ENCODE results near the gene TLE6. TPM values are rescaled to one million over a fixed set of nuclear protein-coding genes. Genes with fewer than 3 reads are reported as not detected.

The TLE6 gene
- total and polyA plus RNA-seq, 10 of the 15 experiments (the other 5 are each of a cell fraction or from before 2014, with no cell fraction given): 2.7 to 13.8 (median 6.4) TPM

DNA sequence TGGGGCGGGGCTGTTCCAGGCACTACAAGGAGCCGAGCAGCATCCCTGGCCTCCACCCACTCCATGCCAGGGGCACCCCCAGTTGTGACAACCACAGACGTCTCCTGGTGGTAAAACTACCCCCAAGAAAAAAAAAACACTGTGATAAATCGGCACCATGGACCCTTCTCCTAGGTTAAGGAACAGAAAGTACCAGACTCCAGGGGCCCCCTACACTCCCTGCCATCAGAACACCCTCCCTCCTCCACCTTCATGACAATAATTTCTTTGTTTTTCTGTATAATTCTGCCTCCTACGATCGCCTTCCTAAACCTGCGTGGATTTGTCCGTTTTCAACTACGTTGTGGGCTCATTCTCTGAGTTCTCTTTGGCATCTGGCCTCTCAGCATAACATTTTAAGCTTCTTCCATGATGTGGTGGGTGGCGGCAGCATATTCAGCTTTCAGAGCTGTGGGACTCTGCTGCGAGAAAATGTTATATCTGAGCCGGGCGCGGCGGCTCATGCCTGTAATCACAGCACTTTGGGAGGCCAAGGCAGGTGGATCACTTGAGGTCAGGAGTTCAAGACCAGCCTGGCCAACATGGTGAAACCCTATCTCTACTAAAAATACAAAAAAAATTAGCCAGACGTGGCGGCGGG, 43.1 kb downstream of the TLE6 start:
- Histone ChIP-seq H3K4me3 (no peak overlapping the region), H3K36me3 (ENCODE audit: control insufficient read depth in 2 of 2, insufficient read depth in 2 of 2, low read length in 1 of 2) (no peaks in the 10 kb centered on the region), H3K9me3 (replicated peaks; ENCODE audit: control insufficient read depth, insufficient read depth, low read length) (no peaks in the 10 kb centered on the region), H3K27ac (ENCODE audit: control insufficient read depth, insufficient read depth) (no peak overlapping the region), H3K79me2 (ENCODE audit: control insufficient read depth, insufficient read depth, low read length) (no peaks in the 10 kb centered on the region), H2AFZ (ENCODE audit: control insufficient read depth, low read depth, low read length) (no peak overlapping the region), H3K4me1 (ENCODE audit: control insufficient read depth, insufficient read depth, low read length) (no peaks in the 10 kb centered on the region), H3K4me2 (ENCODE audit: control insufficient read depth, insufficient read depth) (no peak overlapping the region), H4K20me1 (ENCODE audit: control insufficient read depth, insufficient read depth) (no peaks in the 10 kb centered on the region), H3K27me3 (replicated peaks in 1 of 2; ENCODE audit: control insufficient read depth in 2 of 2, insufficient read depth in 2 of 2, low read length in 1 of 2) (peaks cover 4 to 6% of the 10 kb centered on the region in 2 experiments), H3K9ac (ENCODE audit: control insufficient read depth, insufficient read depth, low read length) (no peak overlapping the region)
- FAIRE-seq: no peak
- ChIA-PET RAD21 (ENCODE audit: unreplicated experiment) (no interaction called here), POLR2A (no interaction called here), SMC1A (ENCODE audit: uncharacterized antibody, unreplicated experiment) (no interaction called here), CTCF (no interaction called here)
- ATAC-seq: no peak
- BruUV-seq (replicated peaks): no TSS peak
- 54% methylated on average over 18 of the region's 18 CpGs for WGBS (ENCODE audit: insufficient coverage, insufficient replicate concordance, low lambda C conversion rate, missing lambda C conversion rate)
- intact Hi-C loops (cut with micrococcal nuclease; ENCODE audit: unreplicated experiment) (no loop called here), in situ Hi-C loops (cut with MboI) (no loop called here)
- DNase-seq (ENCODE audit: low read depth, low spot score): no peak
- TF ChIP-seq ZZZ3 (IDR thresholded peaks at IDR 0.05; ENCODE audit: control insufficient read depth, insufficient read length, low read depth): no peak
- no peak for TF ChIP-seq EZH2 (IDR thresholded peaks at IDR 0.05; ENCODE audit: borderline replicate concordance, control insufficient read depth, low read depth, low read length)
- no peak for TF ChIP-seq JUND (IDR thresholded peaks at IDR 0.05; ENCODE audit: low read depth, low read length)
- no peak for TF ChIP-seq SIN3A (IDR thresholded peaks at IDR 0.05; ENCODE audit: low read depth, low read length)
- no peak for TF ChIP-seq SUPT20H (IDR thresholded peaks at IDR 0.05; ENCODE audit: borderline replicate concordance, control insufficient read depth, low read depth, low read length)

DNA sequence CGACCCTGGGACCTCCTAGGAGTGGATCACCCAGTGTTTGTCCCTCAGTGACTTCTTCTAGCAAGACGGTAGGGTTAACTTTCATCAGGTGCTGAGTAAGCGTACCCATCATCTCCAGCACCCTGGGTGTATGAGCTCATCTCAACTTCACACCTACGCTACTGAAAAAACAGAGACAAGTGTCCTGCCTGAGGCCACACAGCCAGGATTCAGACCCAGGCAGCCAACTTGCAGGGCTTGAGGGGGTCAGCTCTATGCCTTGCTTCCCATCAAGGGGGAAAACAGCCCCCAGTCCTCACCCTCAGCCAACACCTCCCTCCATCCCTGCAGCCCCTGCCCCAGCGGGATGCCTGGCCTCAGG, 47.1 kb downstream of the TLE6 start:
- no peak overlapping the region for H3K27ac ChIP-seq (ENCODE audit: control insufficient read depth, insufficient read depth)
- no peaks in the 10 kb centered on the region for H3K4me1 ChIP-seq (ENCODE audit: control insufficient read depth, insufficient read depth, low read length)
- BruUV-seq (replicated peaks): no TSS peak
- no peaks in the 10 kb centered on the region for H3K36me3 ChIP-seq (ENCODE audit: control insufficient read depth in 2 of 2, insufficient read depth in 2 of 2, low read length in 1 of 2)
- no peak overlapping the region for H3K9ac ChIP-seq (ENCODE audit: control insufficient read depth, insufficient read depth, low read length)
- DNase-seq (ENCODE audit: low read depth, low spot score) (no peak), FAIRE-seq (no peak), ATAC-seq (no peak)
- peaks cover 3% of the 10 kb centered on the region; the same call in 2 of the 3 replicates for H3K9me3 ChIP-seq (replicated peaks; ENCODE audit: control insufficient read depth, insufficient read depth, low read length)
- 16% methylated on average over 5 of the region's 5 CpGs for WGBS (ENCODE audit: insufficient coverage, insufficient replicate concordance, low lambda C conversion rate, missing lambda C conversion rate)
- H4K20me1 ChIP-seq (ENCODE audit: control insufficient read depth, insufficient read depth): no peaks in the 10 kb centered on the region
- H3K79me2 ChIP-seq (ENCODE audit: control insufficient read depth, insufficient read depth, low read length): no peaks in the 10 kb centered on the region
- H3K27me3 ChIP-seq (replicated peaks in 1 of 2; ENCODE audit: control insufficient read depth in 2 of 2, insufficient read depth in 2 of 2, low read length in 1 of 2): peaks cover 8 to 16% of the 10 kb centered on the region in 2 experiments
- in situ Hi-C loops (cut with MboI) (no loop called here), intact Hi-C loops (cut with micrococcal nuclease; ENCODE audit: unreplicated experiment) (no loop called here)
- ChIA-PET CTCF (no interaction called here), SMC1A (ENCODE audit: uncharacterized antibody, unreplicated experiment) (no interaction called here), RAD21 (ENCODE audit: unreplicated experiment) (no interaction called here), POLR2A (interaction anchor here (1.3 kb wide), 1 partner anchor 11 kb away, joined by 6 read pairs; no protein-coding TSS in a partner anchor)
- no peak overlapping the region for H3K4me2 ChIP-seq (ENCODE audit: control insufficient read depth, insufficient read depth)
- H3K4me3 ChIP-seq: no peak overlapping the region
- H2AFZ ChIP-seq (ENCODE audit: control insufficient read depth, low read depth, low read length): no peak overlapping the region
- TF ChIP-seq RUNX3 (IDR thresholded peaks at IDR 0.05; ENCODE audit: low read length) (no peak), ZNF217 (IDR thresholded peaks at IDR 0.05) (no peak), NFYB (IDR thresholded peaks at IDR 0.05; ENCODE audit: insufficient read depth, low read depth, low read length) (no peak), ATF7 (IDR thresholded peaks at IDR 0.05; ENCODE audit: low read depth) (no peak), GATAD2B (conservative IDR thresholded peaks at IDR 0.05; ENCODE audit: low read depth) (no peak), POLR2AphosphoS5 (IDR thresholded peaks at IDR 0.05; ENCODE audit: low read length) (no peak)
- TF ChIP-seq, protein P1, sequence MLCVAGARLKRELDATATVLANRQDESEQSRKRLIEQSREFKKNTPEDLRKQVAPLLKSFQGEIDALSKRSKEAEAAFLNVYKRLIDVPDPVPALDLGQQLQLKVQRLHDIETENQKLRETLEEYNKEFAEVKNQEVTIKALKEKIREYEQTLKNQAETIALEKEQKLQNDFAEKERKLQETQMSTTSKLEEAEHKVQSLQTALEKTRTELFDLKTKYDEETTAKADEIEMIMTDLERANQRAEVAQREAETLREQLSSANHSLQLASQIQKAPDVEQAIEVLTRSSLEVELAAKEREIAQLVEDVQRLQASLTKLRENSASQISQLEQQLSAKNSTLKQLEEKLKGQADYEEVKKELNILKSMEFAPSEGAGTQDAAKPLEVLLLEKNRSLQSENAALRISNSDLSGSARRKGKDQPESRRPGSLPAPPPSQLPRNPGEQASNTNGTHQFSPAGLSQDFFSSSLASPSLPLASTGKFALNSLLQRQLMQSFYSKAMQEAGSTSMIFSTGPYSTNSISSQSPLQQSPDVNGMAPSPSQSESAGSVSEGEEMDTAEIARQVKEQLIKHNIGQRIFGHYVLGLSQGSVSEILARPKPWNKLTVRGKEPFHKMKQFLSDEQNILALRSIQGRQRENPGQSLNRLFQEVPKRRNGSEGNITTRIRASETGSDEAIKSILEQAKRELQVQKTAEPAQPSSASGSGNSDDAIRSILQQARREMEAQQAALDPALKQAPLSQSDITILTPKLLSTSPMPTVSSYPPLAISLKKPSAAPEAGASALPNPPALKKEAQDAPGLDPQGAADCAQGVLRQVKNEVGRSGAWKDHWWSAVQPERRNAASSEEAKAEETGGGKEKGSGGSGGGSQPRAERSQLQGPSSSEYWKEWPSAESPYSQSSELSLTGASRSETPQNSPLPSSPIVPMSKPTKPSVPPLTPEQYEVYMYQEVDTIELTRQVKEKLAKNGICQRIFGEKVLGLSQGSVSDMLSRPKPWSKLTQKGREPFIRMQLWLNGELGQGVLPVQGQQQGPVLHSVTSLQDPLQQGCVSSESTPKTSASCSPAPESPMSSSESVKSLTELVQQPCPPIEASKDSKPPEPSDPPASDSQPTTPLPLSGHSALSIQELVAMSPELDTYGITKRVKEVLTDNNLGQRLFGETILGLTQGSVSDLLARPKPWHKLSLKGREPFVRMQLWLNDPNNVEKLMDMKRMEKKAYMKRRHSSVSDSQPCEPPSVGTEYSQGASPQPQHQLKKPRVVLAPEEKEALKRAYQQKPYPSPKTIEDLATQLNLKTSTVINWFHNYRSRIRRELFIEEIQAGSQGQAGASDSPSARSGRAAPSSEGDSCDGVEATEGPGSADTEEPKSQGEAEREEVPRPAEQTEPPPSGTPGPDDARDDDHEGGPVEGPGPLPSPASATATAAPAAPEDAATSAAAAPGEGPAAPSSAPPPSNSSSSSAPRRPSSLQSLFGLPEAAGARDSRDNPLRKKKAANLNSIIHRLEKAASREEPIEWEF (IDR thresholded peaks at IDR 0.05; ENCODE audit: insufficient replicate concordance, low read depth, low read length): no peak
- TF ChIP-seq, protein P2, sequence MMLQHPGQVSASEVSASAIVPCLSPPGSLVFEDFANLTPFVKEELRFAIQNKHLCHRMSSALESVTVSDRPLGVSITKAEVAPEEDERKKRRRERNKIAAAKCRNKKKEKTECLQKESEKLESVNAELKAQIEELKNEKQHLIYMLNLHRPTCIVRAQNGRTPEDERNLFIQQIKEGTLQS (IDR thresholded peaks at IDR 0.05; ENCODE audit: borderline replicate concordance, extremely low read depth, low read depth, low read length): no peak

Measured in GM12878 (cell line).